Parathyroid adenoma (tissue), 2 donors: ENCODE data around the gene HTRA1.
A peak's percentile ranks its signal among the peaks of the same experiment; 100 is the strongest.

Experiments
- H2AFZ ChIP-seq: fragments of 300-600 bp; sonication (generic); one replicate; pipeline ENCODE4 v1.7.0; 2017; ENCODE audit warnings: antibody characterized with exemption, mild to moderate bottlenecking
- H3K27ac ChIP-seq: fragments of 300-600 bp; sonication (generic); one replicate; pipeline ENCODE4 v1.7.0; 2017
- H3K27me3 ChIP-seq: fragments of 300-600 bp; sonication (generic); one replicate; pipeline ENCODE4 v1.7.0; 2017; ENCODE audit warnings: low read length; ENCODE audit not compliant: control insufficient read depth, insufficient read depth
- H3K36me3 ChIP-seq: fragments of 300-600 bp; sonication (generic); one replicate; pipeline ENCODE4 v1.7.0; 2017; ENCODE audit warnings: low read length; ENCODE audit not compliant: control insufficient read depth, insufficient read depth
- H3K4me1 ChIP-seq: fragments of 300-600 bp; sonication (generic); one replicate; pipeline ENCODE4 v1.7.0; 2017; ENCODE audit warnings: control low read depth
- H3K4me2 ChIP-seq: fragments of 300-600 bp; sonication (generic); one replicate; pipeline ENCODE4 v1.7.0; 2017; ENCODE audit warnings: low read length
- H3K4me3 ChIP-seq: fragments of 300-600 bp; sonication (generic); one replicate; pipeline ENCODE4 v1.7.0; 2017; ENCODE audit warnings: low read depth, low read length
- H3K79me2 ChIP-seq: fragments of 300-600 bp; sonication (generic); one replicate; pipeline ENCODE4 v1.7.0; 2017; ENCODE audit warnings: control low read depth
- H3K9ac ChIP-seq: fragments of 300-600 bp; sonication (generic); one replicate; pipeline ENCODE4 v1.7.0; 2017; ENCODE audit warnings: mild to moderate bottlenecking
- H3K9me3 ChIP-seq: fragments of 300-600 bp; sonication (generic); one replicate; pipeline ENCODE4 v1.7.0; 2017; ENCODE audit warnings: low read length; ENCODE audit not compliant: control insufficient read depth
- TF ChIP-seq, protein P1 (sequence below): fragments of 300-600 bp; sonication (generic); IDR thresholded peaks from one replicate; pipeline ENCODE4 v1.7.0; 2017; ENCODE audit warnings: antibody characterized with exemption, mild to moderate bottlenecking
- donor health status: primary hyperparathyroidism.

HTRA1 gene

DNA sequence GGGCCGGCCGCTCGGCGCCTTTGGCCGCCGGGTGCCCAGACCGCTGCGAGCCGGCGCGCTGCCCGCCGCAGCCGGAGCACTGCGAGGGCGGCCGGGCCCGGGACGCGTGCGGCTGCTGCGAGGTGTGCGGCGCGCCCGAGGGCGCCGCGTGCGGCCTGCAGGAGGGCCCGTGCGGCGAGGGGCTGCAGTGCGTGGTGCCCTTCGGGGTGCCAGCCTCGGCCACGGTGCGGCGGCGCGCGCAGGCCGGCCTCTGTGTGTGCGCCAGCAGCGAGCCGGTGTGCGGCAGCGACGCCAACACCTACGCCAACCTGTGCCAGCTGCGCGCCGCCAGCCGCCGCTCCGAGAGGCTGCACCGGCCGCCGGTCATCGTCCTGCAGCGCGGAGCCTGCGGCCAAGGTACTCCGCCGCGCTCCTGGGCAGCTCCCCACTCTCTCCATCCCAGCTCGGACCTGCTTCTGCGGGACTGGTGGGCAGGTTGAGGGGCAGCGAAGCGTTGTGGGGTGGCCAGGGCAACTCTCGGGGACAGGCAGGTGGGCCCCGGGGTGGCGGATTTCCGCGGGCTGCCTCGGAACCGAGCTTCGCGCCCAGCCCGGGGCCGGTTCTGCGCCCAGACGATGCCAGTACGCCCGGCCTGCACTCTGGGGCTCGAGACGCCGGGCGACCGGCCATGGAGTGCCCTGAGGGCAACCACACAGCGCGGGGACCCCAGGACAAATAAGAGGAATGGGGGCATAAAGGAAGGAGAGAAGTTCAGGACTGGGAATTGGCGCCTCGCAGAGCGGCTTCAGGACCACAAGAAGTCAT lies 578 bp downstream of the HTRA1 start:
- H3K36me3 ChIP-seq = no peaks in the 10 kb centered on the region
- peak overlapping the region; percentile 59 for H3K4me3 ChIP-seq
- peak overlapping the region; percentile 77 for H3K4me2 ChIP-seq
- TF ChIP-seq, protein P1, sequence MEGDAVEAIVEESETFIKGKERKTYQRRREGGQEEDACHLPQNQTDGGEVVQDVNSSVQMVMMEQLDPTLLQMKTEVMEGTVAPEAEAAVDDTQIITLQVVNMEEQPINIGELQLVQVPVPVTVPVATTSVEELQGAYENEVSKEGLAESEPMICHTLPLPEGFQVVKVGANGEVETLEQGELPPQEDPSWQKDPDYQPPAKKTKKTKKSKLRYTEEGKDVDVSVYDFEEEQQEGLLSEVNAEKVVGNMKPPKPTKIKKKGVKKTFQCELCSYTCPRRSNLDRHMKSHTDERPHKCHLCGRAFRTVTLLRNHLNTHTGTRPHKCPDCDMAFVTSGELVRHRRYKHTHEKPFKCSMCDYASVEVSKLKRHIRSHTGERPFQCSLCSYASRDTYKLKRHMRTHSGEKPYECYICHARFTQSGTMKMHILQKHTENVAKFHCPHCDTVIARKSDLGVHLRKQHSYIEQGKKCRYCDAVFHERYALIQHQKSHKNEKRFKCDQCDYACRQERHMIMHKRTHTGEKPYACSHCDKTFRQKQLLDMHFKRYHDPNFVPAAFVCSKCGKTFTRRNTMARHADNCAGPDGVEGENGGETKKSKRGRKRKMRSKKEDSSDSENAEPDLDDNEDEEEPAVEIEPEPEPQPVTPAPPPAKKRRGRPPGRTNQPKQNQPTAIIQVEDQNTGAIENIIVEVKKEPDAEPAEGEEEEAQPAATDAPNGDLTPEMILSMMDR = no peak
- H3K9ac ChIP-seq = no peak overlapping the region
- no peaks in the 10 kb centered on the region for H3K4me1 ChIP-seq
- H3K9me3 ChIP-seq = no peaks in the 10 kb centered on the region
- peak overlapping the region; percentile 51 for H3K27ac ChIP-seq
- peaks cover 3% of the 10 kb centered on the region for H3K79me2 ChIP-seq
- no peaks in the 10 kb centered on the region for H3K27me3 ChIP-seq
- H2AFZ ChIP-seq = peak overlapping the region; percentile 90

DNA sequence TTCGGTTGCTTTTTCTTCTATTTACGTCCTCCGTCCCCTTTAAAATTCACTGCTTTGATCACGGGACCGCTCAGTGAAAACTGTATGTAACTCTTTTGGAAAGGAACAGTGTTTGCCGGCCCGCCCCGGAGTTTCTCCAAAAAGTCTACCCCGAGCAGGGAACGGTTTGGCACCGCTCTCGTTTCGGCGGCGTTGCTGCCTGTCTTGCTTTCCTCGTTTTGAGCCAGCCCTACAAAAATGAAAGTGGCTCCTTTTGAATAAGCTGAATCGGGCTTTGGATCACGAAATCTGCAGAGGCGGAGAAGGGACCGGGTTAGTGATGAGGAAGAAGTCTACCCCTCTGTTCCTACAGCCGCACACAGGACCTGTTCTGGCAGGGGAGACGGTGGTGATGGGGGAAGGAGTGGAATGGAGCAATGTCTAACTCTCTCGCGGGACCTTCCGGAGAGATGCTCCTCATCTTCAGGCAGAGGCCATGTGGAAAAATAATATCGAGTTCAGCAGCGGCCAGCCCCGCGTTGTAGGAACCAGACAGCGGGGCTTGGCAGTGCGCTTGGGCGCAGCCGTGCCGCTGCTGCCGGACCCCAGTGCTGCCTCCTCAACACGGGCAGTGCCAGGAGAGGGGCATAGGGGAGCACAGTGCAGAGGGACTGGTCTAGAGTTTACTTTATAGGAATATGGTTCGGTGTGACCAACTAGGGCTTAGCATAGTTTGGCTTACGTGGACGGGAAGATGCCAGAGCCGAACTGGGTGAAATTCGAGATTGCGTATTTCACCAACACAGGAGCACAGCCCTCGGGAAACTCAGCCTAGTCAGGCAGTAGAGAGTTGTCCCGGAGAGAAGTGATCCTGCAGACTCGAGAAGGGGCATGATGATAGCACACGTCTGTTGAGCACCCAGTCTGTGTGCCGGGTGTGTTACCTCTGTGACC lies 1.4 kb downstream of the HTRA1 start:
- Histone ChIP-seq H3K27ac (peak overlapping the region; percentile 51), H3K4me2 (peak overlapping the region; percentile 77), H2AFZ (peak overlapping the region; percentile 90), H3K9me3 (no peaks in the 10 kb centered on the region), H3K79me2 (peaks cover 3% of the 10 kb centered on the region), H3K27me3 (no peaks in the 10 kb centered on the region), H3K4me3 (peak overlapping the region; percentile 59), H3K4me1 (no peaks in the 10 kb centered on the region), H3K9ac (no peak overlapping the region), H3K36me3 (no peaks in the 10 kb centered on the region)
- TF ChIP-seq, protein P1 = no peak

DNA sequence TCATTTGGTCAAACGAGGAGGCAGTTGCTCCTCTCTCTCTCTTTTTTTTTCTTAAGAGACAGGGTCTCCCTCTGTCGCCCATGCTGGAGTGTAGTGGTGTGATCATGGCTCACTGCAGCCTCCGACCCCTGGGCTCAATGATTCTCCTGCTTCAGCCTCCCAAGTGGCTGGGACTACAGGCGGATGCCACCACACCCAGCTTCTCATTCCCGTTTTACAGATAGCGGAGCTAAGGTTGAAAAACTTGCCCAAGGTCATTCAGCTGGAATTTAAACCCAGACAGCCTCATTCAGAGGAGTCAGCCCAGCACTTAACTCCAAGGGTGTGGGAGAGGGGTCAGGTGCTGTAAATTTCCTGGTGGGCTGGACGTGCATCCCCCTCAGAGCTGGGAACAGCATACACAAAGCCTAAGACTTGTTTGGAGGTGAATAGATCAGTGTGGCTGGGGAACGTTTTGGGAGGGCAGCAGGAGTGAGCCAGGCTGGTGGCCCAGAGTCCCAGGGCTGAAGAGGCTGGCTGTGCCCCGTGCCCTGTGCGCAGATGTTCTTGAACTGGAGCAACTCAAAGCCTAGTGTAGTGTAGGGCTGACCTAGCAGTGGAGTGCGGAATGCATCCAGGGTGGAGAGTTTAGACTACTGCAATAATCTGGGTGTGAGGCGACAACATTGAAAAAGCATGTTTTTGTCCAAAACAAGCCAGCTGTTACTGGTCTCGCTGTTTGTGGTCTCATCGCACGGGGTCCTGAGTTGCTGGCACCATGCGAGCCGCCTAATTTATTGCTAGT lies 2.3 kb downstream of the HTRA1 start:
- Histone ChIP-seq H3K36me3 (no peaks in the 10 kb centered on the region), H2AFZ (no peak overlapping the region), H3K9ac (no peak overlapping the region), H3K79me2 (peaks cover 3% of the 10 kb centered on the region), H3K27ac (no peak overlapping the region), H3K4me1 (no peaks in the 10 kb centered on the region), H3K4me2 (no peak overlapping the region), H3K9me3 (no peaks in the 10 kb centered on the region), H3K4me3 (no peak overlapping the region), H3K27me3 (no peaks in the 10 kb centered on the region)
- TF ChIP-seq, protein P1 = no peak

DNA sequence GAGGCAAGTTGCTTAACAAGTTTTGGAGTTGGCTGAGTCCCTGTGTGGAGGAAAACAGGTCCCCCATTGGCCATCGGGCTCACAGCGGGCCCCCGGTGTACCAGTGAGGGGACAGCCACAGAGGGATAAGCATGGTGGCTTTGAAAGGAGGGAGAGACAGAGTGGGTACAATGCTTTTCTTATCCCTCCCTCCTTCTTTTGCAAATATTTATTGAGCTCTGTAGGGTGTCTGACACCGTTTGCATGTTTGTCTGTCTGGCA lies 2.8 kb downstream of the HTRA1 start:
- no peaks in the 10 kb centered on the region for H3K4me1 ChIP-seq
- H3K27me3 ChIP-seq = no peaks in the 10 kb centered on the region
- H3K9ac ChIP-seq = no peak overlapping the region
- H3K79me2 ChIP-seq = peaks cover 3% of the 10 kb centered on the region
- no peak overlapping the region for H3K4me3 ChIP-seq
- no peaks in the 10 kb centered on the region for H3K9me3 ChIP-seq
- H3K4me2 ChIP-seq = no peak overlapping the region
- no peak overlapping the region for H2AFZ ChIP-seq
- H3K27ac ChIP-seq = no peak overlapping the region
- TF ChIP-seq, protein P1 = no peak
- H3K36me3 ChIP-seq = no peaks in the 10 kb centered on the region
